Breast epithelium (tissue), 4 donors: ENCODE data around the gene FAM184B. TPM values are rescaled to one million over a fixed set of nuclear protein-coding genes. Genes with fewer than 3 reads are reported as not detected.

Experiments used
- DNase-seq, 2 donors: peaks; one replicate each; pipeline ENCODE4 v3.0.0-alpha.2; 2019; ENCODE audit warnings: low spot score in 2 of 2
- H3K27ac ChIP-seq, 2 donors: fragments of 200-600 bp; sonication (generic) in 1 of 2; one replicate each; pipeline ENCODE4 v1.5.1; 2016 to 2019; ENCODE audit warnings: mild to moderate bottlenecking in 1 of 2
- H3K27me3 ChIP-seq, 2 donors: fragments of 200-600 bp; sonication (generic) in 1 of 2; one replicate each; pipeline versions ENCODE4 v1.5.1 to v1.6.0; 2017 to 2019; ENCODE audit warnings: control low read depth in 1 of 2, mild to moderate bottlenecking in 1 of 2
- H3K36me3 ChIP-seq: fragments of 200-600 bp; one replicate; pipeline ENCODE4 v1.5.1; 2019
- H3K4me1 ChIP-seq, 2 donors: fragments of 200-600 bp; sonication (generic); one replicate each; pipeline ENCODE4 v1.5.1; 2016 to 2019; ENCODE audit warnings: control low read depth in 1 of 2
- H3K4me3 ChIP-seq, 3 donors: fragments of 200-600 bp; sonication (generic); 1 replicate in 2 of 3; 2 replicates in 1 of 3; pipeline ENCODE4 v1.5.1; 2016 to 2019; ENCODE audit warnings: mild to moderate bottlenecking in 3 of 3, moderate library complexity in 2 of 3
- H3K9me3 ChIP-seq, 2 donors: fragments of 200-600 bp; sonication (generic) in 1 of 2; one replicate each; pipeline ENCODE4 v1.5.1; 2016 to 2019; ENCODE audit warnings: control low read depth in 1 of 2
- CTCF ChIP-seq, 3 donors: fragments of 450-650 bp; IDR thresholded peaks; one replicate each; pipeline ENCODE4 v1.5.1; 2016 to 2017; ENCODE audit warnings: antibody characterized with exemption in 3 of 3, mild to moderate bottlenecking in 3 of 3, moderate library complexity in 3 of 3
- POLR2A ChIP-seq: fragments of 450-650 bp; IDR thresholded peaks from one replicate; pipeline ENCODE4 v1.6.1; 2016; ENCODE audit warnings: antibody characterized with exemption, mild to moderate bottlenecking, moderate library complexity
- POLR2AphosphoS5 ChIP-seq, 3 donors: sonication (generic); formaldehyde crosslinking; IDR thresholded peaks; one replicate each; pipeline ENCODE4 v1.6.1; 2017; ENCODE audit warnings: antibody characterized with exemption in 3 of 3
- intact Hi-C: fragments of 100-400 bp; cut with DNase I; formaldehyde crosslinking; loops from one replicate; pipeline ENCODE4 v1.15.1; 2023; ENCODE audit warnings: low total_unique reads
- total RNA-seq, 3 donors: library from RNA; depleted of rRNA; stranded (reverse); fragments of >200 nt; gene quantifications; one replicate each; pipeline ENCODE4 v1.1.0, GENCODE V29; 2016

The FAM184B gene
- total RNA-seq, 3 donors from 2014 or later: 0.33 to 0.59 TPM; not detected in 1

DNA sequence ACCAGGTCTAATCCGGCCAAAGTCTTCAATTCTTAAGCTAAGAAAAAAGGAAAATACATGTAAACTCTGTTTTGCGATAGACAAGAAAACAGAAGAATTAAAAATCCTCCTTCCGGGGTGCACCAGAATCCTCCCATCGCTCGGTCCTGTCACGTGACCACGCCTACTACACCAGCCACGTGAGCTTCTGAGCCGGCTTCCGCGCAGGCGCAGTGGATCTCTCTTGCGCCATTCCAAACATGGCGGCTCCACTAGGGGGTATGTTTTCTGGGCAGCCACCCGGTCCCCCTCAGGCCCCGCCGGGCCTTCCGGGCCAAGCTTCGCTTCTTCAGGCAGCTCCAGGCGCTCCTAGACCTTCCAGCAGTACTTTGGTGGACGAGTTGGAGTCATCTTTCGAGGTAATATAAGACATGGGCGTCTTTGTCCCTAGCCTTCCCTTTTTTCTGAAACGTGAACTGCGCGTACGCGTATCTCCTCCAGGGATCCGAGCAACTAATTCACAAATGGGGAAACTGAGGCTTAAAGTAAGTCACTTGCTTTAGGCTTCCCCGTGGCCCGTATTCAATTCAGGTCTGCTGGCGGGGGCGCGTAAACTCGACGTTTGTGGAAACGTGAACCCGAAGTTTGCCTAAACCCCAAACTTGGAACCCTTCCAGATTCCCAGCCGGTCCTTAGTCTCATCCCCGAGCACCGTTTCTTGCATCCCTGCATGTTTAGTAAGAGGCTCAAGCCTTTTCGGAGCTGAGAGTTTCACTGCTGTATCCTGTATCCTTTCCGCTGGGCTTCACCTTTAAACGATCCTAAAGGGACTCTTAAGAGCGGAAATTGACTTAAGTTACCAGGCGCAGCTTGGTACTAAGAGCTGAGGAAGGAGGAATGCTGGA is 166.8 kb downstream of the FAM184B start, which contains the start of gene MED28:
MED28 (plus strand) TSS at position 226 of the 884 bp plus-strand sequence; CDS start at position 240, 14 bp downstream.
- H3K9me3 ChIP-seq: no peaks in the 10 kb centered on the region
- peak; percentile 95 to 96 for DNase-seq
- TF ChIP-seq POLR2AphosphoS5 (IDR thresholded peaks at IDR 0.05) (peak; percentile 91 to 98 (median 97)), POLR2A (peak; percentile 95), CTCF (IDR thresholded peaks at IDR 0.05) (peak in 2 of 3 donors; percentile 27 to 28)
- H3K4me1 ChIP-seq: no peaks in the 10 kb centered on the region
- H3K36me3 ChIP-seq: no peaks in the 10 kb centered on the region
- peak within 1 kb of the TSS; percentile 93 to 94 (median 94) for H3K4me3 ChIP-seq
- peak within 1 kb of the TSS; percentile 73 to 92 for H3K27ac ChIP-seq
- intact Hi-C loops: no loop called here
- no peaks in the 10 kb centered on the region for H3K27me3 ChIP-seq

DNA sequence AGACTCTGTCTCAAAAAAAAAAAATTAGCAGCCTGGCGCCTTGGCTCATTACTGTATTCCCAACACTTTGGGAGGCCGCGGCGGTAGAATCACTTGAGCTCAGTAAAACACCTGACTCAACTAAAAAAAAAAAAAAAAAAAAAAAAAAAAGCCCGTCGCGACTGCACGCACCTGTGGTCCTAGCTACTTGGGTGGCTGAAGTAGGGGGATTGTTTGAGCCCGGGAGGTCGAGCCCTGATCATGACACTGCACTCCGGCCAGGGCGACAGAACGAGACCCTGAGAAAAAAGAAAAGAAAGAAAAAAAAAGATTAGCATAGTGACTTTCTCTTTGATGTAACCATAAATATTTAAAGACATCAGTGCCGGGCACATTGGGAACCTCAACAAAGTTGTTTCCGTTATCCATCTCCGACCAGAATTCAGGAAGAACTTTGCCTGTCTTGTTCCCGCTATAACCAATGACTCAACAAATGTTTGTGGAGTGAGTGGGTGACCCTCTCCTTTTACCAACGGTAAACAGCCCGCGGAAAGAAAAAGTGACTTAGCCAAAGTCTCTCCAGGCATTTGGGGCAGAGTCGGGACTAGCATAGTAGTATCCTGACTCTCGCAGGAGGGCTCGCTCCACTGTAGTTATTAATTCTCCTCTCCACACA is 167.5 kb downstream of the FAM184B start:
- Histone ChIP-seq H3K4me3 (peak overlapping the region; percentile 93 to 94 (median 94)), H3K27me3 (no peaks in the 10 kb centered on the region), H3K9me3 (no peaks in the 10 kb centered on the region), H3K27ac (peak overlapping the region; percentile 73 to 92), H3K36me3 (no peaks in the 10 kb centered on the region), H3K4me1 (no peaks in the 10 kb centered on the region)
- TF ChIP-seq POLR2AphosphoS5 (IDR thresholded peaks at IDR 0.05): no peak
- TF ChIP-seq POLR2A: no peak
- no peak for TF ChIP-seq CTCF (IDR thresholded peaks at IDR 0.05)
- no peak for DNase-seq
- intact Hi-C loops: no loop called here

DNA sequence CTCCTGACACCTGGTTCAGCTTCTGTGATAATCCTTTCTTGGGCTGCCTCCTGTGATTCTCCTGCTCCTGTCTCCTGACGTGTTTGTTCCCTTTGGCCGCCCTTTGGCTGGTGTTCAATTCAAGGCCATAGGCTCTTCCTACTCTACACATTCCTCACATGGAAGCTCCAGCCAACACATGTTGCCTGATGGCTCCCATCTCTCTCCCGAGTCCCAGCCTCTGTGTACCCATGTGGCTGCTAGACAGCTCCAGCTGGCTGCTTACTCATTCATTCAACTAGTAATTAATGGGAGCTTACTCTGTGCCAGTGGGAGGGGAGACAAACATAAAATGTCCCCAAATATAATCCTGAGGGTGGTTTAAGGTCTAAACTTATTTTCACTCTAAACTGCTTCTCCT is 176.2 kb downstream of the FAM184B start:
- DNase-seq: no peak
- no peak overlapping the region for H3K4me3 ChIP-seq
- H3K27me3 ChIP-seq: no peaks in the 10 kb centered on the region
- H3K9me3 ChIP-seq: no peaks in the 10 kb centered on the region
- H3K36me3 ChIP-seq: peaks cover 4% of the 10 kb centered on the region
- H3K4me1 ChIP-seq: no peaks in the 10 kb centered on the region
- no peak overlapping the region for H3K27ac ChIP-seq
- intact Hi-C loops: no loop called here
- TF ChIP-seq POLR2A (no peak), CTCF (IDR thresholded peaks at IDR 0.05) (no peak), POLR2AphosphoS5 (IDR thresholded peaks at IDR 0.05) (no peak)

- H3K27ac ChIP-seq: no peak overlapping the region
- no peaks in the 10 kb centered on the region for H3K27me3 ChIP-seq
- no peaks in the 10 kb centered on the region for H3K36me3 ChIP-seq
- no peaks in the 10 kb centered on the region for H3K9me3 ChIP-seq
- DNase-seq: no peak
- TF ChIP-seq CTCF (IDR thresholded peaks at IDR 0.05): no peak
- TF ChIP-seq POLR2AphosphoS5 (IDR thresholded peaks at IDR 0.05): no peak
- TF ChIP-seq POLR2A: no peak
- intact Hi-C loops: no loop called here
- no peak overlapping the region for H3K4me3 ChIP-seq
- no peaks in the 10 kb centered on the region for H3K4me1 ChIP-seq
Measured at GRCh38 chr4:17599826-17600225, 181.6 kb downstream of the FAM184B start.

DNA sequence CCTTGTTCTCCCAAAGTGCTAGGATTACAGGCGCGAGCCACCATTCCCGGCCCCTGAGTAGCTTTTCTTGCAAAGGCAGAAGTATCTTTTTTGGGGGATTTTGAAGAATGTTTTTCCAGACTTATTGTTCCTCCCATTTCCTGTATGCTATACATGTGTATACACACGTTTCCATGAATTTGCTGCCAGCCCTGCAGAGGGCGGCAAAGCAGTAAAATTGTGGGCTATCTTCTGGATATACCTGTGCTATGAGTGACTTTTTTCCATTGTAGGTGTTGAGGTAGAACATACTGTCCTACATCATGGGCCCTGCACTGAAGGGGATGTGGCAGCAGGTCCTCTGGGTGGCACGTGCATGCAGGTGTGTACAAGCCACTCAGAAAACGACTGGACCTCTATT is 183.9 kb downstream of the FAM184B start:
- H3K27me3 ChIP-seq: no peaks in the 10 kb centered on the region
- H3K9me3 ChIP-seq: no peaks in the 10 kb centered on the region
- intact Hi-C loops: no loop called here
- no peak for DNase-seq
- TF ChIP-seq POLR2AphosphoS5 (IDR thresholded peaks at IDR 0.05) (no peak), CTCF (IDR thresholded peaks at IDR 0.05) (no peak), POLR2A (no peak)
- no peak overlapping the region for H3K4me3 ChIP-seq
- H3K36me3 ChIP-seq: no peaks in the 10 kb centered on the region
- H3K27ac ChIP-seq: no peak overlapping the region
- H3K4me1 ChIP-seq: no peaks in the 10 kb centered on the region
